Hematopoietic multipotent progenitor cell treated with erythropoietin and hydrocortisone succinate and interleukin-3 and kit ligand, for 6 days (in vitro differentiated cells): Measurements from ENCODE around the gene ARHGAP10.

Source experiments
- DNase-seq: peaks from one replicate; pipeline ENCODE4 v3.0.0-alpha.2; 2015

The ARHGAP10 gene

GRCh38 chr4:148109216-148109615 is 377.3 kb downstream of the ARHGAP10 start:
- DNase-seq = no peak

DNA sequence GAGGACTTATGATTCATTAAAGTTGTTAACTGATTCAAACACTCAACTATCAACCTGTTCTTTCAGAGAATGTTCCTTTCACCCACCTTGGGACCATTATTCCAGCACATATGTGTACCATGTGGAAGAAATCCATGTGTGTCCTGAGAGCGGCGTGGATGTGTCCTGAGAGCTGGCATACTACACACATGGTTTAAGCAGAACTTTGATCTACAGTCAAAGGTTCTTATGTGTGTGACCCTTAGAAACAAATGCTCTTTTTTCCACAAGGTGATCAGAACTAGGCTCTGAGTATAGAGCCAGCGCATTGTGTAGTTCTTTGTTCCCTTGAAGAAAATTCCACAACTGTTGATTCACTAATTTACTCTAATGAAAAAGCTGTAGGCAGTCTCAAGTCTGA is 378.3 kb downstream of the ARHGAP10 start:
- DNase-seq = no peak

GRCh38 chr4:148112231-148112982 is 380.5 kb downstream of the ARHGAP10 start:
- DNase-seq = no peak

GRCh38 chr4:148114436-148114835 is 382.5 kb downstream of the ARHGAP10 start:
- DNase-seq = no peak

- peak; percentile 33 for DNase-seq
Measured at GRCh38 chr4:148116264-148116663, 384.4 kb downstream of the ARHGAP10 start.

- DNase-seq = no peak
Measured at GRCh38 chr4:148116969-148117368, 385.1 kb downstream of the ARHGAP10 start.

DNA sequence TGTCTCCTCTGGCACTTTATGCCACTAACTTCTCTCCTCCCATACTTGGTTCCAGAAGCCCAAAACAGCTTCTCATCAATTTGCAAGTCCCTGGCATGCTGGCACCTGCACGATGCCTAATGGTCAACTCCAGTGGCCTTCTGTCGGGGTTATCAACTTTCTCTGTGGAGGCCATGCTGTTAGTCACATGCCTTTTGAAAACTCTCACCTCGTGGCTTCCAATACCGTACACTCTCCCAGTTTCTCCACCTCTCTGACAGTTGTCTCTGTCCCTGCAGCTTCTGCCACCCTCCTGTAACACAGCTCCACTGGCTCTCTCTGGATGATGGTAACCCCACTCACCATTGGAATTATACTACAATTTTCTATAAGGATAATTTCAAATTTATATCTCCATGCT is 386.3 kb downstream of the ARHGAP10 start:
- no peak for DNase-seq

DNA sequence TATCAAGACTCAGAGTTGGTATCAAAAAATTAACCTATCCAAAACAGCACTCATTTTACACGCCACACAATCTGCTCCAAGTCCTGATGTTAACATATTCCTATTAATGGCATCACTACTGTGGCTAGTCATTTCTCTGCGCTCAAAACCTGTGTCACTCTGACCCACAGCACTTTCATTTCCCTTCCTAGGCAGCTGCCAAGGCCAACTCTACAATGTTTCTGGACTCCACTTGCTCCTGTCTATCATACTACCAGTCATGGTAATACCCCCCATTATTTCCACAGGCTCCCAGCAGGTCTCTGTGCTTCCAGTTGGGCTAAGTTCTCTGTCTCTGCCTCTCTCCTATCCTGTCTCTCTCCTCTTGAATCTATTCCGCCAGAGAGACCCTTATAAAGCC is 386.7 kb downstream of the ARHGAP10 start:
- no peak for DNase-seq

- no peak for DNase-seq
Measured at GRCh38 chr4:148120216-148120615, 388.3 kb downstream of the ARHGAP10 start.
